HG02759 (cell line): ENCODE measurements around the gene DEDD2.

Source experiments
- ATAC-seq: cut with Tn5 transposase; IDR thresholded peaks from one replicate; pipeline ENCODE4 v1.9.1; 2021; ENCODE audit warnings: mild to moderate bottlenecking, moderate library complexity; ENCODE audit not compliant: unreplicated experiment

The DEDD2 gene

GRCh38 chr19:42174958-42175734, 42.3 kb downstream of the DEDD2 start:
- no peak for ATAC-seq

- ATAC-seq: no peak
These were observed 43.3 kb downstream of the DEDD2 start for GRCh38 chr19:42174188-42174587.

GRCh38 chr19:42173695-42174094, 43.8 kb downstream of the DEDD2 start:
- ATAC-seq: no peak

GRCh38 chr19:42172261-42172660, 45.2 kb downstream of the DEDD2 start:
- ATAC-seq: no peak

- no peak for ATAC-seq
These were observed 46.8 kb downstream of the DEDD2 start for GRCh38 chr19:42170715-42171114.

GRCh38 chr19:42169486-42170413, 47.7 kb downstream of the DEDD2 start:
- ATAC-seq: no peak

GRCh38 chr19:42168206-42168605, 49.3 kb downstream of the DEDD2 start:
- no peak for ATAC-seq

GRCh38 chr19:42166316-42166715, 51.2 kb downstream of the DEDD2 start:
- ATAC-seq: no peak

- no peak for ATAC-seq
These were observed 52.3 kb downstream of the DEDD2 start for GRCh38 chr19:42165146-42165545.

GRCh38 chr19:42161616-42162263, 55.7 kb downstream of the DEDD2 start:
- no peak for ATAC-seq

GRCh38 chr19:42159942-42160341, 57.5 kb downstream of the DEDD2 start:
- ATAC-seq: no peak

- ATAC-seq: no peak
These were observed 58.6 kb downstream of the DEDD2 start for GRCh38 chr19:42158926-42159325.

GRCh38 chr19:42156571-42156970, 60.9 kb downstream of the DEDD2 start:
- ATAC-seq: no peak

- ATAC-seq: no peak
These were observed 61.7 kb downstream of the DEDD2 start for GRCh38 chr19:42155796-42156195.

GRCh38 chr19:42154471-42155323, 62.8 kb downstream of the DEDD2 start:
- ATAC-seq: no peak

GRCh38 chr19:42153672-42154433, 63.6 kb downstream of the DEDD2 start:
- ATAC-seq: no peak

GRCh38 chr19:42152910-42153671, 64.4 kb downstream of the DEDD2 start:
- ATAC-seq: no peak

- no peak for ATAC-seq
These were observed 65.4 kb downstream of the DEDD2 start for GRCh38 chr19:42151782-42152684.
